Ishikawa (cell line): ENCODE data around the gene SPATA31D1.

Experiments
- EGR1 ChIP-seq: IDR thresholded peaks from 2 replicates; pipeline ENCODE4 v1.6.1; 2012
- EP300 ChIP-seq: IDR thresholded peaks from 2 replicates; pipeline ENCODE4 v1.6.1; 2012; ENCODE audit warnings: borderline replicate concordance
- FOXM1 ChIP-seq: IDR thresholded peaks from 2 replicates; pipeline ENCODE4 v1.6.1; 2012; ENCODE audit warnings: low read depth, borderline replicate concordance
- NFIC ChIP-seq: IDR thresholded peaks from 2 replicates; pipeline ENCODE4 v1.6.1; 2012
- TAF1 ChIP-seq: IDR thresholded peaks from 2 replicates; pipeline ENCODE4 v1.6.1; 2012; ENCODE audit warnings: low read depth, mild to moderate bottlenecking
- YY1 ChIP-seq: IDR thresholded peaks from 2 replicates; pipeline ENCODE4 v1.6.1; 2012; ENCODE audit warnings: low read depth
- TF ChIP-seq, protein P1 (sequence below): IDR thresholded peaks from 2 replicates; pipeline ENCODE4 v1.6.1; 2012; ENCODE audit warnings: low read depth, mild to moderate bottlenecking
- TF ChIP-seq, protein P2 (sequence below): IDR thresholded peaks from 2 replicates; pipeline ENCODE4 v1.6.1; 2012

DNA sequence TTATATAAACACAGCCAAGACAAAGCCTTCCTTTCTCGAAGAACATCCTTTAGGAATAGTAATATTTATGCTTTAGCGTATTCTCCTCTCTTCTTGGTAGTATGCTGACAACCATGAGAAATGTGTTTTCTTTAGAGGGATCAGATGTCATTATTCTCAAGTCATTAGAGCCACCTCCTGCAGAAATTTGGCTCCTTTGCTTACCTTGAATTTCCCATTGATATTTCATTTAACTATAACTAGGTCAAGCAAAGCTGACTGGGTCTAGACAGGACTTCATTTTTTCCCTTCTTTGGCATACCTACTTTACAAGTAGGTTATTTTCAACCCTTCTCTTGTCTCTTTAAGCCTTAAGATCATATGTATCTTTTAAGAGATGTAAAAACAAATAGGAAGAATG lies 50.3 kb downstream of the SPATA31D1 start:
- TF ChIP-seq TAF1 (no peak), FOXM1 (no peak), EP300 (no peak), EGR1 (no peak), NFIC (no peak), YY1 (no peak)
- TF ChIP-seq, protein P1, sequence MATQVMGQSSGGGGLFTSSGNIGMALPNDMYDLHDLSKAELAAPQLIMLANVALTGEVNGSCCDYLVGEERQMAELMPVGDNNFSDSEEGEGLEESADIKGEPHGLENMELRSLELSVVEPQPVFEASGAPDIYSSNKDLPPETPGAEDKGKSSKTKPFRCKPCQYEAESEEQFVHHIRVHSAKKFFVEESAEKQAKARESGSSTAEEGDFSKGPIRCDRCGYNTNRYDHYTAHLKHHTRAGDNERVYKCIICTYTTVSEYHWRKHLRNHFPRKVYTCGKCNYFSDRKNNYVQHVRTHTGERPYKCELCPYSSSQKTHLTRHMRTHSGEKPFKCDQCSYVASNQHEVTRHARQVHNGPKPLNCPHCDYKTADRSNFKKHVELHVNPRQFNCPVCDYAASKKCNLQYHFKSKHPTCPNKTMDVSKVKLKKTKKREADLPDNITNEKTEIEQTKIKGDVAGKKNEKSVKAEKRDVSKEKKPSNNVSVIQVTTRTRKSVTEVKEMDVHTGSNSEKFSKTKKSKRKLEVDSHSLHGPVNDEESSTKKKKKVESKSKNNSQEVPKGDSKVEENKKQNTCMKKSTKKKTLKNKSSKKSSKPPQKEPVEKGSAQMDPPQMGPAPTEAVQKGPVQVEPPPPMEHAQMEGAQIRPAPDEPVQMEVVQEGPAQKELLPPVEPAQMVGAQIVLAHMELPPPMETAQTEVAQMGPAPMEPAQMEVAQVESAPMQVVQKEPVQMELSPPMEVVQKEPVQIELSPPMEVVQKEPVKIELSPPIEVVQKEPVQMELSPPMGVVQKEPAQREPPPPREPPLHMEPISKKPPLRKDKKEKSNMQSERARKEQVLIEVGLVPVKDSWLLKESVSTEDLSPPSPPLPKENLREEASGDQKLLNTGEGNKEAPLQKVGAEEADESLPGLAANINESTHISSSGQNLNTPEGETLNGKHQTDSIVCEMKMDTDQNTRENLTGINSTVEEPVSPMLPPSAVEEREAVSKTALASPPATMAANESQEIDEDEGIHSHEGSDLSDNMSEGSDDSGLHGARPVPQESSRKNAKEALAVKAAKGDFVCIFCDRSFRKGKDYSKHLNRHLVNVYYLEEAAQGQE, result no peak
- TF ChIP-seq, protein P2, sequence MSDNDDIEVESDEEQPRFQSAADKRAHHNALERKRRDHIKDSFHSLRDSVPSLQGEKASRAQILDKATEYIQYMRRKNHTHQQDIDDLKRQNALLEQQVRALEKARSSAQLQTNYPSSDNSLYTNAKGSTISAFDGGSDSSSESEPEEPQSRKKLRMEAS, result no peak
